ENCODE data around the gene PRKCA.
"Not testable (repeated sequence)": the region's sequence is repeated elsewhere in the genome, so short reads cannot be mapped to it uniquely, and the experiment has no call there.

Gene PRKCA

DNA sequence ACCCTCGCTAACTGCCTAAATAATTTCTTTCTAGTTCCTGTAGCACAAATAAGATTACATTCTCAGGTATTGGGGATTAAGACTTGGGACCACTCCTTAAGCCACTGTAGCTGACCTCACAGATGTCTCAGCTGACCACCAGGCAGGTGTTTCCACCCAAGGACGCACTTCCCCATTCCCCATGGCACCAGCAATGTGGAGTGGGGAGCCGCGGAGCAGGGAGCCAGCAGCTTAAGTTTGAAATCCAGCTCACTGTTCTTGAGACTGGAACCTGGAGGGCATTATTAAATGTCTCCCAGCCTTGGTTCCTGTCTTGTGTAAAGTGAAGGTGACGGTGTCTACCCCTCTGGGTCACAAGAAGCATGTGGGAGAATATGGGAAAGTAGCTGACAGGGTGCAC lies 283.1 kb downstream of the PRKCA start:
- DNase-seq: no peak

DNA sequence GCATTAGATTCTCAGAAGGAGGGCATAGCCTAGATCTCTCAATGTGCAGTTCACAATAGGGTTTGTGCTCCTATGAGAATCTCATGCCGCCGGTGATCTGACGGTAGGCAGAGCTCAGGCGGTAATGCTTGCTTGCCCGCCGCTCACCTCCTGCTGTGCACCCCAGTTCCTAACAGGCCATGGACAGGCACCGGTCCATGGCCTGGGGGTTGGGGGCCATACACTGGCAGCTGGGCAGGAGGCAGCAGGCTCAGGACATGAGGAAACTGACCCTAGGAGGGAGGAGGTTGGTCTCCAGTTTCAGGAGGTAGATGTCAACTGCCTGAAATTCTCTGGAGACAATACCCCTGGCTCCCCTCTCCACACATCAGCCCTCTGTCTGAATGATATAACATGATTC lies 287.5 kb downstream of the PRKCA start:
- no peak for DNase-seq

DNA sequence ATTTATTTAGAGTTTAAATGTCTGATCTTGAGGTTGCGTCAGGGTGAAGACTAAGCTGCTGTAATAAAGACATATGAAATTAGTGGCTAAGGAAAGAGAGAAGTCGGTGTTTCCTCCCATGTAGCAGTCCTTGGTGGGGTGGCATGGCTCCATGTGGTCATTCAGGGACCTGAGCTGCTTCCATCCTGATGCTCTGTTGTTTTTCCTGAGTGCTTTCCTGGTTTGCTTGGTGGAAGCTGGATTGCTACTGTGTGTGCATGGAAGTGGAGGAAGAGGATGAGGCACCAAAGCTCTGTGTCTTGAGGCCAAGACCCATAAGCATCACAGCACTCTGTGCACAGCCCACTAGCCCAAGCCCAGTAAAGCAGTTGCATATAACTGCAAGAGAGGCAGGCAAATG lies 290.7 kb downstream of the PRKCA start:
- DNase-seq: no peak

DNA sequence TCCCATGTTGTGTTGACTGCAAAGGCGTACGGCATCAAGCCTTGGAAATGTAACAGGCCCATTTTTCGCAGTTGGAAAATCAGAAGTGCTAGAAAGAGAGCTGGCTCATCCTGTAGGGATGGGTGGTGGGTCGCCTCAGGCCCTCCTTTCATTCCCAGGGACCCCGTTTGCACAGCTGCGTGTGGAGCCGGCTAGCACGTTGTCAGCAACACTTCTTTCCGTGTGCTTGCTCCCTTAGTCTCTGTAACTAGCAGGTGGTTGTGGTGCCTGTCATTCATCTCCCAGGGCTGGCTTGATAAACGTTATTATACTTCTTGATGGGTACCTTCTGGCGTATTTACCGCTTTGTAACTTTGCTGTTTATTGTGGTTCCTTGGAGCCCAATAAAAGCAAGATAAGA lies 293.5 kb downstream of the PRKCA start:
- DNase-seq: no peak

DNA sequence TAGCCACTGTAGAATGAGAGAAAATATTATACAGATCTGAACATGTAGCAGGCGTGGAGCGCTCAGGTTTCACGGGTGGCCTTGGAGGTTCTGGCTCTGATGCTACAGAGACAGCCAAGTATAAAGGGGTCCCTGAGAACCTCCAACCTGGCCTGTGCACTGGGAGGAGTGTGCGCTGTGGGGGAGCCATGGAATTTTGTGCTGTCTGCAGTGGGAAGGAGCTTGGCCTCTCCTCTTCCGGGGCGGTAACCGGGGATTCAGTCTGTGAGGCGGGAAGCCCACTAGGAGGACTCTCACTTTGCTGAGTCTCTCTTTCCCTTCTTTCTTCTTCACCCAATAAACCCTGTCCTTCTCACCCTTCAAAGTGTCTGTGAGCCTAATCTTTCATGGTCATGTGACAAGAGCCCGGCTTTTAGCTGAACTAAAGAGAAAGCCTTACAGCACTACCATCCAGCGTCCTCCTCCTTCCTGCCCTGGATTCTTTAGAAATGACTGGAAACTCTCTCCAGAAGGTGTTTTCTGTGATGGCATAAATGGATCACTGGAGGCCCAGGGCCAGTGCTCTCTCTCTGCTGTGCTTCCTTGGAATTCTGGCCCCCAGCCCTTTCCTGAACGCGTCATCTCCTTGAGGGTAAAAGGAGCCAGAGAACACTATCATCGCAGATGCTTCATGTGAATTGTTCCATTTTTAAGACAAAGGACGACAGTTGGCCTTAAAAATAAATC lies 300.4 kb downstream of the PRKCA start:
- no peak for DNase-seq

DNA sequence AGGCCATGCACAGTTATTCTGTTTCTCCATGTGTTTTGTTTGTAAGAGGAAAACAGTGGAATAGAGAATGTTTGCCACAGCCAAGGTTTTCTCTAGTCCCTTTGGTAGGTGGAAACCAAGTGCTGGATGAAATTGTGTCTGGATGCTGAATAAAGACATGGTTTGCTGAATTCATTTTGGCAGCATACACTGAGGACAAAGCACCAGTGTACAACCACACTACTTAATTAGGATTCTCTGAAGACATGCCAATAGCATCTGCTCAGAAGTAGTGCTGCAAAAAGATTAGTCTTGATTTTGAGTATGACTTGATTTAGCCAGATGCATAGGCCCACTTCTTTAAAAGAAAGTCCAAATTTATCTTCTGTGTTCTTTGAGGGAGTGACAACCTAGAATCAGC lies 302.0 kb downstream of the PRKCA start:
- no peak for DNase-seq

DNA sequence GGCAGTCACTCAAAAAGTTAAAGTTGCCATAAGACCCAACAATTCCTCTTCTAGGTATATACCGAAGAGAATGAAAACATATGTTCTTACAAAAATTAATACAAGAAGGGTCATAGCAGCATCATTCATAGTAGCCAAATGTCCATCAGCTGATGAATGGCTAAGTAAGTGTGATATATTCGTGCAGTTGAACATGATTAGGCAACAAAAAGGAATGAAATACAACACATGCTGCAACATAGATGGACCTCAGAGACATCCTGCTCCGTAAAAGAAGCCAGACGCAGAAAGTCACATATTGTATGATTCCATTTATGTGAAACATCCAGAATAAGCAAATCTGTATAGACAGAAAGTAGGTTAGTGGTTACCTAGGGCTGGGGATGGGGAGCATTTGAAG lies 303.1 kb downstream of the PRKCA start:
- no peak for DNase-seq

DNA sequence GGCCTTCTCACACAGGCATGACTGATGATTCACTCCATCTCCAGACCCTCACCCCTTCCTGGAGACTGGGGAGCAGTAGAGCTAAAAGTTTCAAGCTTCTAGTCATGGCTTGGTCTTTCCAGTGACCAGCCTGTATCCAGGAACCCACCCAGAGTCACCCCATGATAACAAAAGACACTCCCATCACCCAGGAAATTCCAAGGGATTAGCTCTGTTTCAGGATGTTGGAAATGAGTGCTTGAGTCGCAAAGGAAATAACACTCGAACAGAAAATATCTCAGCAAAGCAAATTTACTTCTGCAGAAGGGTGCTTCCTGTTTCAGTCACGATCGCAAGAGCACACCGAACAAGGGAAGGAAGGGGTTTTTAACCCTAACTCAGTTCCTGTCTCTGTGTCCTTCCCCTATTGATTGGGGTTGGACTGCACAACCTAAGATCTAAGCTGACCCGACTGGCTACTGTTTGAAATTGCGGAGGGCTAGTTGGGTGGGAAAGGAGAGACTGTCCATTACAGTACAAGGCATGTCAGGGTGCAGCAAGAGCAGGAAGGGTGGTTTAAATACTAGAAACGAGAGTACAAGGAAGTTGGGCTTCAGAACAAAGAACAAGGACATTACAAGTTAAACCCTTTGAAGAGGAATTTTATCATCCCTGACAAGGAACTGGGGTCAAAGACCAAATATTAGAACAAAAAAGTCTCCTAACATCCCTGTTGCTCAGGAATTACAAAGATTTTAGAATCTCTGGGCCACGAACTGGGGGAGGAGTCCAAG lies 308.1 kb downstream of the PRKCA start:
- no peak for DNase-seq

DNA sequence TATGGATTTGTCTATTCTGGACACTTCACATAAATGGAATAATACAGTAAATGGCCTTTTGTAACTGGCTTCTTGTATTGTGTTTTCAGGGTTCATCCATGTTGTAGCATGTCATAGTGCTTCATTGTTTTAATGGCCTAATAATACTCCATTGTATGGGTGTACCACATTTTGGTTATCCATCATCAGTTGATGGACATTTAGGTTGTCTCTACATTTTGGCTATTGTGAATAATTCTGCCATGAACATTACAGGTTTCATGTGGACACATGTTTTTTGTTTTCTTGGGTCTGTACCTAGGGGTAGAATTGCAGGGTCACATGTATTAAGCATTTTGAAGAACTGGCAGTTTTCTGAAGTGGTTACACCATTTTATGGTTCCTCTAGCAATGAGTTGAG lies 309.0 kb downstream of the PRKCA start:
- no peak for DNase-seq

DNA sequence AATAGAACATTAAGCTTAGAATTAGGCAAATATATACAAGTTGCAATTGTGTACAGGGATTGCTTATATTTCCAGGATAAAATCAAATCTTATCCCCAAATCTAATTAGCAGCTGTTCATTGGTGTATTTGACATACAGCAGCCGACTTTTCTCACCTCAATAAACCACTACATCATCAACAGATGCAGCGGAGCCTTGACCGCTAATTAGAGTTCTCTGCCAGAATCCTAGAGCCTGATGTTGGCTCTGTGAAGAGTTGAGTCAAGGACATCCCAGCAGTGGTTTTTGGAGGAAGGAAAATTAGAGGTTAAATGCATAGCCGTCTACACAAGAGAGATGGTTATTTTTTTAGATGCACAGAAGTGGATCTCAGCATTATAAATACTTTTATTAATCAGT lies 310.6 kb downstream of the PRKCA start:
- no peak for DNase-seq

DNA sequence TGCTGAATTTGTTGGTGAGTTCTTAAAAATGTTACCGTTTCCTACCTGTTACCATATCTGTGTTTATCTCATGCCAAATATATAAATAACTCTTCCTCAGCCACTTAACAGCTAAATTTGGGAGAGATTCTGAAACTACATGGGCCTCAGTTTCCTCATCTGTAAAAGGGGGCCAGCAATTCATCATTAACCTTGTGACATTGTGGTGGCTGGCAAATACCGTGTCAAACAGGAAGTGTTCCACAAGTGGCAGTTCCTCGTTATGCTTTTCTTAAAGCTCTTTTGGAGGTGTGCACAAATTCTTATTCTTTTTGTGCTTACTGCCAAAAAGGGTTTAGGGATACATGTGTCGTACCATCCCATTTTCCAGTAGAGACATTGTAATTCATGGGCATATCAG lies 312.1 kb downstream of the PRKCA start:
- no peak for DNase-seq

DNA sequence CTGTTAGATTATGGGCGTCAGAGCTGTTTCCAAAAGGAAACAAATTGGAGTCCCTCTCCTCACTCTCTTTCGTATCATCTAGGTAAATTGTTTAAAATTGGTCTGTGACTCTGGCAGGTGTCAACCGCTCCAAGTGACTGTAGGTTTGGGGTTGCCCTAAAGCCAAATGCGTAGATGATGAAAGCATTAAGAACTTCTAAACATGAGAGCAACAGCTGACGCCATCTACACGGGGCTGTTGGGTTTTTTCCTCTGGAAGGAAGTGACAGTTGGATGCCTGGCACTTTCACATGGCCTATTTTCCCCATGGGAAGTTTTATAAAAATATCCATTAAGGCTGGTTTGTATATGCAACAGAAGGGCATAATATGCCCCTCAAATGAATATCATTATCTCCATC lies 316.8 kb downstream of the PRKCA start:
- no peak for DNase-seq

DNA sequence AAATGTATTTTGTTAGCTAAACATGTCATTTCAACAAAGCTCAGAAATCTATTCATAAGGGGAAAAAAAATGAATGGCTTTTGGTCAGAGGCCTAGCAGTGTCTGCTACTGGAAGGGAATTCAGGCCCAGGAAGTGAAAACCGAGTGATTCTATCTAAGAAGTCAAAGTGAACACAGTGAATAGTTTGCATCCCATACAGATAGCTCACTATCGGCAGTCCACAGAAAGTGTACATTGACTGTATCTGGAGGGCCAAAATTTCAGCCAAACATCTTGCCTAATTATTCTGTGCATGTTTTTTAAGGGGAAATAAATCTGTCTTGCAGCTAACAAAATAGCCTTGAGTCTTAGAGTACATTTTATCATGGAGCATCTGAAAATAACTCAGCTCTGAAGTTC lies 318.1 kb downstream of the PRKCA start:
- no peak for DNase-seq

DNA sequence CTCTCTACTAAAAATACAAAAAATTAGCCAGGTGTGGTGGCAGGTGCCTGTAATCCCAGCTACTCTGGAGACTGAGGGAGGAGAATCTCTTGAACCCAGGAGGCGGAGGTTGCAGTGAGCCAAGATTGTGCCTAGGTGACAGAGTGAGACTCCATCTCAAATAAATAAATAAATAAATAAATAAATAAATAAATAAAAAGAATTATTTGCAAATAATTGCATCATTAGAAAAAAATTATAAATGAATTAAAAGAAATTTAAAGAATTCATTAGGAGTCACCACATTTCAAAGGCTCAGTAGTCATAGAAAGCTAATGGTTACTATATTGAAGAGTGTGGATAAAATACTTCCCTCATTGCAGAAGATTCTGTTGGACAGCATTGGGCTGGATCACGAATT lies 322.2 kb downstream of the PRKCA start:
- DNase-seq: not testable (repeated sequence)

DNA sequence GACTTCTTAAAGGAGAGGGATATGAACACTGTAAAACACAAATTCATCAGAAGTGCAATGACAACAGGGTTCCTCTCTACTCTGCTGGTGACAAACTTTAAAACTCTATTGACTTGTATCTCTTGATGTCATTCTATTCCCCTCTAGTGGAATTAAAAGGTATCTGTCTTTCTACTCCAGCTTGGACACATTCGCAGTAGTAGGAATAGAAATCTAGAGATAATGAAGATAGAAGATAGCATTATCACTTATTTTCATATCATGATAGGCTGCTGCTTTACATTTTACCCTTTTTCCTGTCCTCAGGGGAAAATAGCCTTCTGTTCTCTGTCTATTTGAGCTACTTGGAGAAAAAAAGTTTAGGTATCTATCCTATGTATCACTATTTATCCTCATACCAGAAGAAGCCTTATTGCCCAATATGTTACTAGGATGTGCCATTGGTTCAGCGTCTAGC lies 322.9 kb downstream of the PRKCA start:
- no peak for DNase-seq

DNA sequence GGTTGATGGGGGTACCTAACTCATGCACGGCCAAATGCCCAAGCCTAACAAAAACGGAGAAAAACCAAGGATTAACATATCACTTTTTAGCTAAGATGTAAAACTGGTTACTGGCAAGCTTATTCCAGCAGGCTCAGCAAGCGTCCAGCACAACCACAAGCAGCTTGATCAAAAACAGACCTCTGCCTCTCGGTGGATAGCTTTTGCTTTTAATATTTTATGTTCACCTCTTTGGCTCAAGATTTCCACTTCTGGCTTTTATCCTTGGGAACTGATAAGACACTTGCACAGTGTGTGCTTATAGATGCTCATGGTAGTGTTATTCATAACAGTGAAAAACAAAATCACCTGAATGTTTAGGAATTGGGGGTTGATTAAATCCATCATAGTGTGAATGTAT lies 325.6 kb downstream of the PRKCA start:
- no peak for DNase-seq

DNA sequence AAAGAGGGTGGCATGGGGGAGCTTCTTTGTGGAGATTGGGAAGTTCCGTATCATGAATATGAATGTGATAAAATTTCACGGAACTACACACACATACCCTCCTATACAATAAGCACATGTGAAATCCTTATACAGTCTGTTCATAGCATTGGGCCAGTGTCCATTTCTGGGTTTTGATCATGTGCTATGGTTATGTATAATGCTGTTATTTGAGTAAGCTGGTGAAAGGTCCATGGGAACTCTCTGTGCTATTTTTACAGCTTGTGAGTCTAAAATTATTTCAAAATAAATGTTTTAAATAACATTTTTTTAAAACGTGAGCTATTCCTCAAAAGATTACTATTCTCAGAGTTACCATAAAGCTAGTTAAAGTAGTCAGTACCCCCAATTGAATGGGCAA lies 327.3 kb downstream of the PRKCA start:
- no peak for DNase-seq

DNA sequence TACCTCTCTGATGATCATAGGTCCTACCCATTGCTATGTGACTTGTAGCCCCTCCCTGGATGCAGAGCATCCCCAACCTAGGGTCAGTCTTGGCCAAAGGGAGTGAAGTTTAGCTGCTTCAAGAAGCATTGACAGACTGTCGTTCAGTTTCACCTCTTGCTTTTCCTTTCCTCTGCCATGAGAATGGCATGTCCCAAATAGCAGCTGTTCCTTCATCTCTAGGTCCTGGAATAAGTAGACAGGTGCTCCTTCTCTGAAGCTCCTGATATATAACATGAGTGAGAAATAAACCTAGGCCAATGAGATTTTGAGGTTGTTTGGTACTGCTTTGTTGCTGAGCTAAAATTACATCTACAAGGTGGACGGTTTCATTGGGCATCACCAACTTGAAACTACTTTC lies 328.0 kb downstream of the PRKCA start:
- DNase-seq: no peak

DNA sequence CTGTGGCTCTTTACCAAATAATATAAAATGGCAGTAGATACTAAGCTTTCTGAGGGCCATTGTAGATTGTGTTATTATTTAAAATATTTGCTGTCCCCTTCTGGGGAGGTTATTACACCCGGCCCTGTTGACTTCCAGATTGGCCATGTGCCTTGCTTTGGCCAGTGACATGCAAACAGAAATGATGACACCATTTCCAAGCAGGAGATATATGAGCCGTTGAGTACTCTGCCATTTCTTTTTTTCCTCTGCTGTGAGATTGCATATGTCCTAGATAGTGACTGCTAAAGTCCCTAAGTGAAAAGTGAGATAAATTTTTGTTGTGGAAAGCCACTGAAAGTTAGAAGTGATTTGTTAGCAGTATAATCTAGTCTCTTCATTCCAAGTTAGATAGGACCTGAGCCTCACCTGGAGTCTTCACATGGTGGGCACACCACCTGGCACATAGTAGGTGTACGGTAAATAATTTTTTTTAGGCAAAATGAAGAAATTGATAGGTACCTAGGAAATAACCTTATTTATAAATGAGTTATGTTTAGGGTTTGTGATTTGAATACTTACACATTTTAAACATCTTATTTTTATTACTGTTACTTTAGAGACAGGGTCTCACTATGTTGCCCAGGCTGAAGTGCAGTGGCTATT lies 328.5 kb downstream of the PRKCA start:
- DNase-seq: no peak

DNA sequence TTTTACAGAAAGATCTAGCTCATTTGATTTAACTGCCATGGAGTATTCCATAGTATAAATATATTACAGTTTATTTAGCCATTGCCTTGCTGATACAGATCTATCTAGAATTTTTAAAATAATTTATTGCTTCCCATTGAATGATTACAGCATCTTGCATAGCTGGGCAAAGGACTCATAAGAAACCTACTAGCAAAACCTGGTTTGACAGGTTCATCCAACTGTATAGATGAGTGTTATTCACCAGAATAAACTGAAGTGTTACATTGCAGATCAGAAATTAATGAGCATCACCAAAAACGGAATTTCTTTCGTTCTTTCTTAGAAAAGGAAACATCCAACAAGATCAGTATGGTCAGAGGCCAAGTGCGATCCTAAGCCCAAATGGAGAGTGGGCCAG lies 330.3 kb downstream of the PRKCA start:
- DNase-seq: no peak

DNA sequence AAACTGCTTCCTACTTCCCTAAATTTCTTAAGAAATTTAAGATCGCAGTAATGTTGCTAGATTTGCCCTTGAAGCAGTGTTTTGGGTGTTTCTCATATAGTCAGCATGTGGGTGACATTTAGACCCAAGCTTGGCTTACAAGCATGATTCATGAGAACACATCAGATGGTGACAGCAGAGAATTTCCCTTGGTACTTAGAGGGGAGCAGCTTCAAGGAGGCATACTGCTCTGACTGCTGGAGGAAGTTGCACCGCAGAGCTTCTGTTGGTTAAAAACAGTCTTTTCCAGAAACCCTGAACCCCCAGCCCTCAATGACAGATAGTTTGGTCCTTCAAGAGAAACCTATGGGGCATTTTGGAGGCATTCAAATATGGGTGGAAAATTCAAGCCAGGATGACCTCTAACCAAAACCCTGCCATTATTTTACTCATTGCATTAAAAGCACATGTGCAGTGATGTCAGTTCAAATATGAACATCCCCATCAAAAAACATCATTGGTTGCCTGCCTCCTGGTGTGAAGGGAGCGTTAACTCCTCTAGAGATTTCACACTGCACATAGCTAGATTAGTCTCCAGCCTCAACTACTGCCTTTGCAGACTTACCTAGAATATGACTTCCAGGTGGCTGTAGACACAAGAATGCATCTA lies 331.0 kb downstream of the PRKCA start:
- DNase-seq: no peak

DNA sequence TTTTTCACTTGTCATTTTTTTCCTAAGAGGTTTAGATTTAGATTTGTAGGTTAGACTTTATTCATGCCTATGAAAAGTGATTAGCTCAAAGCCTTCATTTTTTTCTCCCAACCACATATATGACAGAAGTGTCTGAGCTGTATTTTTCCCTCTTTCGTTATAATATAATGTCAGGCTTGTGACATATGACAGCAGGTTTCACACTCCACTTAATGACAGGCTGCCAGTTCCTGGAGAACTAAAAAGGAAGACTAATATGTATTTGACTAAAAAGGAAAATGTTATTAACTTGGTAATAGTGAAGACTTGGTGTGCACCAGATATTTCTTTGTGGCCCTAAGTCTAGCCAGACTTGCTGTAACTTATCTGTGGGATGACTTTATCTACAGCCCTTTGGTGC lies 331.8 kb downstream of the PRKCA start:
- no peak for DNase-seq

DNA sequence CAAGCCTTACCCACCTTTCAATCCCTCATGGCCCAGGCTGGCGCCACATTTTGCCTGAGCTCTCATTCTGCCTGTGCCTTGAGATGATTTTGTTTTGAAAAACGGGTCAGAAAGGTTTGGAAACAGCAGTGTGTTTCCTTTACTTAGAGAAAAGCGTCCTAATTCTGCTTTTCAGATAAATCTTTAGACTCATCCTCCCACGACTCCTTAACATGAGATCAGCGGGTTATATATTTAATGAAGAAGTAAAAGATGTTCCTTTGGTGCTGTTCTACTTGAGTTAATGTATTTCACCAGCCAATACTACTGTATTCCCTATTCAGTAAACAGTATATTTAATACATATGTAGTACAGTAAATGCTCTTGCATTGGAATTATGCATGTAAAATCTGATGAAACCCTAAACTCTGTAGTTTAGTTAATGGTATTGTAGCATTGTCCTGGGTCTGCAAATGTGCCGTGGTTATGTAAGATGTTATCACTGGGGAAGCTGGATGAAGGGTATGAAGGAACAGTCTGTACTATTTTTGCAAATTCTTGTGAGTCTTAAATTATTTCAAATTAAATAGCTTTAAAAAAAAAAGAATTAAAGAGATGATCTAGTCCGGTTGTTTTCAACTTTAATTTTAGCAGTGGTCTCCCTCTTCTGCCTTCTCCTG lies 333.1 kb downstream of the PRKCA start:
- no peak for DNase-seq

Measured in activated CD4-positive, CD25-positive, alpha-beta regulatory T cell (primary cell).